ENCODE results near the gene GNG4.

The GNG4 gene

GRCh38 chr1:235649368-235650163, at the start of gene GNG4:
Gene GNG4 (minus strand): TSS chr1:235649784. CDS start chr1:235583838, 65,946 bp downstream.
- DNase-seq, result no peak

GRCh38 chr1:235697508-235697907, 47.9 kb upstream of the GNG4 start:
- no peak for DNase-seq

- DNase-seq, result no peak
These were observed 39.8 kb upstream of the GNG4 start for GRCh38 chr1:235689356-235689755.

GRCh38 chr1:235688096-235688495, 38.5 kb upstream of the GNG4 start:
- no peak for DNase-seq

GRCh38 chr1:235683653-235684052, 34.1 kb upstream of the GNG4 start:
- DNase-seq, result no peak

GRCh38 chr1:235682216-235682615, 32.6 kb upstream of the GNG4 start:
- no peak for DNase-seq

GRCh38 chr1:235679644-235680043, 30.1 kb upstream of the GNG4 start:
- DNase-seq, result no peak

- DNase-seq, result no peak
These were observed 29.4 kb upstream of the GNG4 start for GRCh38 chr1:235679005-235679404.

- DNase-seq, result no peak
These were observed 25.7 kb upstream of the GNG4 start for GRCh38 chr1:235675152-235675890.

- DNase-seq, result no peak
These were observed 24.4 kb upstream of the GNG4 start for GRCh38 chr1:235673981-235674380.

- no peak for DNase-seq
These were observed 22.4 kb upstream of the GNG4 start for GRCh38 chr1:235671992-235672391.

- DNase-seq, result no peak
These were observed 20.7 kb upstream of the GNG4 start for GRCh38 chr1:235670157-235670776.

- DNase-seq, result no peak
These were observed 19.7 kb upstream of the GNG4 start for GRCh38 chr1:235669277-235669676.

GRCh38 chr1:235663628-235664027, 14.0 kb upstream of the GNG4 start:
- no peak for DNase-seq

- DNase-seq, result no peak
These were observed 12.0 kb upstream of the GNG4 start for GRCh38 chr1:235661568-235661967.

- no peak for DNase-seq
These were observed 9.7 kb upstream of the GNG4 start for GRCh38 chr1:235659186-235659771.

GRCh38 chr1:235657747-235658526, 8.4 kb upstream of the GNG4 start:
- DNase-seq, result no peak

GRCh38 chr1:235657269-235657668, 7.7 kb upstream of the GNG4 start:
- DNase-seq, result no peak

- no peak for DNase-seq
These were observed 2.8 kb upstream of the GNG4 start for GRCh38 chr1:235652364-235652763.

GRCh38 chr1:235651170-235651806, 1.7 kb upstream of the GNG4 start:
- DNase-seq, result no peak

- no peak for DNase-seq
These were observed 971 bp upstream of the GNG4 start for GRCh38 chr1:235650341-235651169.

Data from amniotic stem cell (primary cell).